UCSD-AML1 (cell line): ENCODE results near the gene PFN1.

ENCODE experiments used
- DNase-seq: peaks from one replicate; lab custom pipeline; 2025; ENCODE audit not compliant: unreplicated experiment; lab: John Stamatoyannopoulos, UW

Gene PFN1

GRCh38 chr17:4967539-4968485 lies 19.5 kb upstream of the PFN1 start, which contains the start of gene SPAG7:
SPAG7 (minus strand) TSS chr17:4967817; CDS start chr17:4967804, 13 bp downstream.
- DNase-seq = peak; percentile 97

- DNase-seq = peak; percentile 97
Measured at GRCh38 chr17:4966844-4967538, 18.7 kb upstream of the PFN1 start.

DNA sequence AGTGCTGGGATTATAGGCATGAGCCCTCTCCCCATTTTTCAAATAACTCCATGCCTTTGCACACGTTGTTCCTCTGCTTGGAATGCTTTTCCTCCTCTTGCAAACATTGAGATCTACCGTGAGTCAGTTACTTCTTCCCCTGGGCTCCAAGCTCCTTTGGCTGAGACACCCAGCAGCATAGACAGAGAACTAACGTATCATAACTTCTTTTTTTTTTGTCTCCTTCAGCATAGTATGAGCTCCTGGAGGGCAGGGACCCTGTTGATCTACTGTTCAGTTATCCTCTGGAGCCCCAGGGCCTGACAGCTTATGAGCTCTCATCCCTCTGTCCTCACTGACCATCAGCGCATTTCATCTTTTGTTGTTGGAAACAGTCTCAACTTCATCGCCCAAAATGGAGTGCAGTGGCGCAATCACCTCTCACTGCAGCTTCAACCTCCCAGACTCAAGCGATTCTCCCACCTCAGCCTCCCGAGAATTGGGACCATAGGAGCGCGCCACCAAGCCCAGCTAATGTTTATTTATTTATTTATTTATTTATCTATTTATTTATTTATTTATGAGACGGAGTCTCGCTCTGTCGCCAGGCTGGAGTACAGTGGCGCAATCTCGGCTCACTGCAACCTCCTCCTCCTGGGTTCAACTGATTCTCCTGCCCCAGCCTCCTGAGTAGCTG lies 17.1 kb upstream of the PFN1 start:
- DNase-seq = no peak

GRCh38 chr17:4960279-4960922 lies 12.1 kb upstream of the PFN1 start:
- no peak for DNase-seq

- DNase-seq = no peak
Measured at GRCh38 chr17:4959261-4959965, 11.1 kb upstream of the PFN1 start.

DNA sequence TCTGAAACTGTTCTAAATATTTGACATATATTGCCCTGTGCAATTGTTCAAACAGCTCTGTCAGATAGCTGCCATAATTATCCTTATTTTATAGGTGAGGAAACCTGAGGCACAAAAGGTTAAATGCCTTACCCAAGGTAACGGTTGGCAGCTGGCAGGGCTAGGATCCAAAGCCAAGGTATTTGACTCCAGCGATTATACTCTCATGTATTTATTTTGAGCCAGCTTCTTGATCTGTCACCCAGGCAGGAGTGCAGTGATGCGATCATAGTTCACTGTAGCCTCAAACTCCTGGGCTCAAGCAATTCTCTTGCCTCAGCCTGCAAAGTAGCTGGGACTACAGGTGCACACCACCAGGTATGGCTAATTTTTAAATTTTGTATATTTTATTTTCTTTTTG lies 9.8 kb upstream of the PFN1 start:
- no peak for DNase-seq

GRCh38 chr17:4956493-4957061 lies 8.2 kb upstream of the PFN1 start:
- DNase-seq = peak; percentile 58

DNA sequence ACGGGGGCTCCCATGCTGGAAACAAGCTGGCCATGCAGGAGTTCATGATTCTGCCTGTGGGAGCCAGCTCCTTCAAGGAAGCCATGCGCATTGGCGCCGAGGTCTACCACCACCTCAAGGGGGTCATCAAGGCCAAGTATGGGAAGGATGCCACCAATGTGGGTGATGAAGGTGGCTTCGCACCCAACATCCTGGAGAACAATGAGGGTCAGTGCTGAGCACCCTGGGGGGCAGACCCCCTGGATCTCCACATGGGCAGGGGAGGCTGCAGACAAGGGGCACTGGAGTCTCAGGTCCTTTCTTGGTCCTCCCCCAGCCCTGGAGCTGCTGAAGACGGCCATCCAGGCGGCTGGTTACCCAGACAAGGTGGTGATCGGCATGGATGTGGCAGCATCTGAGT lies 6.8 kb upstream of the PFN1 start:
- no peak for DNase-seq

DNA sequence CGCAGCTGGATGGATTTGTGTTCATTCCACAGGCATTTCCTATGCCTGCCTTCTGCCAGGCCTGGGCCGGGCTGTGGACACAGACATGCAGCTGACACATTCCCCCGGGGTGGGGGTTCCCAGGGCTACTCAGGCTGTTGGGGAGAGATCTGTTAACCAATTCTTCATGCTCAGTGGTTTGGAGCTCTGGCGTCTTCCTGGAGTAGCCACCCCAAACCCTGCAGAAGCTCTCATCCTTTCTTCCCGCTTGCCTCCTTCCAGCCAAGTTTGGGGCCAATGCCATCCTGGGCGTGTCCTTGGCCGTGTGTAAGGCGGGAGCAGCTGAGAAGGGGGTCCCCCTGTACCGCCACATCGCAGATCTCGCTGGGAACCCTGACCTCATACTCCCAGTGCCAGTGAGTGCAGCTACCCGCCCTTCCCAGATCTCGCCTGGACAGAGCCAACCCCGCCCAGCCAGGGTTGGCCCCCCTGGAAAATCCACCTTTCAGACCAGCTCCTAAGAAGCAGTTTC lies 5.2 kb upstream of the PFN1 start:
- no peak for DNase-seq

DNA sequence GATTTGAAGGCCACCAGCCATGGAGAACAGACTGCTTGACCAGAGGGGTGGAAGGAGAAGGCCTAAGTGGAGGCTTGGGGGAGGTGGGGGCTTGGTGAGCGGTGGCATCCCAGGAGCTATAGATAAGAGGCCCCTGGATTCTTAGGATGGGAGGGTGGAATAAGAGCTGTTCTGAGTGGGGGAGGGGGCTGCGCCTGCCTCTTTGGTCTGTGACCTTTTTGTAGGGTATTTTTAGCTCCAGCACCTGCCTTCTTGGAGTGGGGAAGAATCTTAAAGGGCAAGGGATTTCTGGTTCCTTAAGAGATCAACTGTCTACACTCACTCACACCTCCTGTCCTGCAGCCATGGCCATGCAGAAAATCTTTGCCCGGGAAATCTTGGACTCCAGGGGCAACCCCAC lies 3.2 kb upstream of the PFN1 start:
- no peak for DNase-seq

GRCh38 chr17:4950746-4951204 lies 2.4 kb upstream of the PFN1 start, which contains the start of gene ENO3:
ENO3 (plus strand) TSS chr17:4951119; CDS start chr17:4951830, 711 bp downstream.
- no peak for DNase-seq

- peak; percentile 68 for DNase-seq
Measured at GRCh38 chr17:4950075-4950745, 1.9 kb upstream of the PFN1 start.

GRCh38 chr17:4949321-4950074 lies 1.2 kb upstream of the PFN1 start:
- peak; percentile 78 for DNase-seq

- peak; percentile 90 for DNase-seq
Measured at GRCh38 chr17:4948931-4949320, 596 bp upstream of the PFN1 start.

DNA sequence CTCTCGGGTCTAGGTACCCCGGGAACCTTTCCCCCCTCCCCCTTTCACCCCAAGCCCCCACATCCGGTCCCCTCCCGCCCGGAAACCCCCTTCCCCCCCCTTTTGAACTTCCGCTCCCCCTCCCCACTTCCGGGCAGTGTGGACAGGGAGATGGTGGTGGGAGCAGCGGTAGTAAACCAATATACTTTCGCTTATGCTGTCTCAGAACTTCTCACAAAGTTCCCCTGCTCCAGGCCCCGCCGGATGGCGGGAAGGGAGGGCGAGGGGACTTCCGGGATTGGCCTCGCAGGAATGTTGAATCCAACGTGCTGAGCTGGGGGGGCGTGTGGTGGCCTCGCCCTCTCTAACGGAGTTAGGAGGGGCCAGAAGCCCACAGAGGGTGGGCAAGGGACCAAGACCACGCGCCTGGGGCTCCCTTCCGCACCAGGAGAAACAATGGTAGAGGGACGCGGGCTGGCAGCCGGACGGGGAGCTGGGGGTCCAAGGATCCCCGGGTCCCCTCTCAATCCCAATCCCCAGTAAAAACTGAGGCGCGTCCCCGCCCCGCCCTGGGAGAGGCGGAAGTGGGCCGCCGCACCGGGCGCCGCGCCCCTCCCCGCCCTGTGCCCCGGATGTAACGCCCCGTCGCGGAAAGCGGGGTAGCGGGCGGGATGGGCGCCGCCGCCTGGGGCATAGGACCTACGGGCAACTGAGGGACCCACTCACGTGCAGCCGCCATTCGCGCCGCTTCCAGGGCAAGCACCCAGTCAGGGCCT lies 742 bp downstream of the PFN1 start:
- peak; percentile 76 for DNase-seq

DNA sequence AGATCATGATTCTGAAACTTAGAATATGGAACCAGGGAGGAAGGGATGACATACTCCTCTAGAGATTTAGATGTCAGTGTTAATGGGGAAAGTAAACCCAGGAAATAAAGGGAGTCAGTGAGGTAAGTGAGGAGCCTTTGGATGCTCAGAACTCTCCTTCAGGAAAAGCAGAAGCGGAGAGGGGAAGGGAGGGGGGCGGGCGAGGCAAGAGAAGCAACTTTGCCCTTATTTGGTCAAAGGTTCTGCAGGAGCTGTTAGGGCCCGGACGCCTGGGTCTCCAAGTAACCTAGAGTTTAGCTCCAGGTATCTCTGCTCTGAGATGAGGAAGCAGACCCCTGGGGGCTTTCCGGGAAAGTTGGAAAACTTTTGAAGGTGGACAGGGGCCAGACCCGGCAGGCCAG lies 1.3 kb downstream of the PFN1 start:
- DNase-seq = peak; percentile 76

GRCh38 chr17:4946312-4946976 lies 1.9 kb downstream of the PFN1 start:
- no peak for DNase-seq
